GM21423 (cell line): Measurements from ENCODE around the gene MAMDC4.

Experiments used
- ATAC-seq: cut with Tn5 transposase; IDR thresholded peaks from one replicate; pipeline ENCODE4 v1.9.1; 2021; ENCODE audit warnings: mild to moderate bottlenecking, moderate library complexity; ENCODE audit not compliant: unreplicated experiment

Gene MAMDC4

DNA sequence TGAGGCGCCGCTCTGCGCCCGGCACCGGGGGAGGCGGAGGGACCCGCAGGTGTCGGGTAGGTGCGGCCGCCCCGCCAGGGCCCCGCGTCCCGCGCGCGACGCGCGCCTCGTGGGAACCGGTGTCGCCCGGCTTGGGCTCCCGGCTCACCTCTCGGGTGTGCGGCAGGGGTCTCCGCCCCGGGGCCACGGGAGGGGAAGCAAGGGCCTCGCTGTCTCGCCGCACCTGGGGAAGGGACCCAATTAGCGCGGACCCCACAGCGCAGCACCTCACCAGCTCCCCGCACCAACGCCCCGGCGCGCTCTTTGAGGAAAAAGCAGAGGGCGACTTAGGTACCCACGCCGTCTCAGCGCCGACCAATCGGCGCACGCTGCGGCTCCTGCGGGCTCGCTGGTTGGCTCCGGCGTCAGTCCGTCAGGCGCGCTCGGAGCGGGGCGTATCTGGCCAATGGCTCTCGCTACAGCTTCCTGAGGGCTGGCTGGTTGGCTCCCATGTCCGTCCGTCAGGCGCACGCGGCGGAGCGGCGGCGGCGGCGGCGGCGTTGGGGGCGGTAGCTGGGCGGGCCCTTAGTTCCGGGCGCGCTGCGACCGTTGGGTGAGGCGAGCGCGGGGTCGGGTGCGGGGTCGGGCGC, 33.9 kb downstream of the MAMDC4 start, which contains the start of gene TRAF2:
TRAF2 (plus strand) TSS at position 567 of the 629 bp plus-strand sequence. CDS start 12,225 bp downstream, outside the sequence.
- peak; percentile 74 for ATAC-seq

DNA sequence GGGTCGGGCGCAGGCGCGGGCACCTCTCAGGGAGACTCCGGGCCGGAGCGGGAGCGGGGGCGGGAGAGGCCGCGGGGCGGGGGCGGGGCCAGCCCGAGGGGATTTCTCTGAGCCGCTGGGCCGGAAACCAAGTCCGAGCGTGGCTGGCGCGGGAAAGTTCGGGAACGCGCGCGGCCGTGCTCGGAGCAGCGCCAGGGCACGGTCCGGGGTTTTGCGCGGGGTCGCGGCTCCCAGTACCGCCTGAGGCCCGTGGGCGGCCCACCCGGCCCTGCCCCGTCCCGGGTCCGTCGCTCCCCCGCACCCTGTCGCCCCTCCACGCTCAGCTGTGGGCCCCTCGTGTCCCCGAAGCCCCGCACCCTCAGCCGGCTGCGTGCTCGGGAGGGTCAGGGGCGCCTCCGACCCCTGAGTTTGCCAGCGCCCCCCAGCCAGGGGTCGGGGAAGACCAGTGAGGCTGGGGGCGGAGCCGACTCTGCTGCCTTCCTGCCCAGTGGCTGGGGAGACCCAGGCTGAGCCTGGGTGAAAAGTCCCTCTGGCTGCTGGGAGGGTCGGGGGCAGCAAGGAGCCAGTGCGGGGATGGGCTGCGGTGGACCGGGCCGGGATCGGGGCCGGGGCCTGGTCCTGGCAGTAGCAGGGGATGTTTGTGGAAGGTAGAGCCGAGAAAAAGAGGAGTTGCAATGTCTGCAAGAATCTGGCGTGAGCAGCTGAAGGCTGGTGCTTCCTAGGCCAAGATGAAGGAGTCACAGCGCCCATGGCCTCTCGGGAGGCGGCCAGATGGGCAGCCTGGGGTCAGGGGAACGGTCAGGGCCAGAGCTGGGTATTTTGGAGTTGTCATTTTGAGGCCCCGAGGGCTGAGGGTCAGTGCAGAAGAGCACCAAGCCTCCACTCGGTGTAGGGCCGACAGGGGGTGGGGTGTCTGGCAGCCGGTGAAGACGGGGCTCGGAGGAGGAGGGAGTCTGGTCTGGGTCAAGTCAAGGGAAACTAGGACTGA, 34.8 kb downstream of the MAMDC4 start:
- ATAC-seq, result peak; percentile 32

DNA sequence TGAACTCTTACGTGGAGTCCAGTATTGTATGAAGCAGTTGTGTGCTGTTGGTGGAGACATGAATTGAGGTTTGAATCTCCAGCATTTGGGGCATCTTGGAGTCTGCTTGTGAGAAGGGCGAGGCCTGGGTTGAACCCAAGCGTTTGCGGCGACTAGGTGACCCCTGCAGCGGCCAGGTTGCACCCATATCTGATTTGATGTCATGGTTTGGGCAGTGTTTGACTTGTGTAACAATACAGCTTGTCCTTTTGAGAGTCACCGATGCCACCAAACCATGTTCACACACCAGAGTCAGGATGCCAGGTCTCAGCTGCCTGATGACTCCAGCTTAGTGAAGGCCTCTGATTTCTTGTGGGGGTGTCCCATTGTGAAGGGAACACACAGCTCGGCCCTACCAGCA, 36.3 kb downstream of the MAMDC4 start:
- no peak for ATAC-seq

DNA sequence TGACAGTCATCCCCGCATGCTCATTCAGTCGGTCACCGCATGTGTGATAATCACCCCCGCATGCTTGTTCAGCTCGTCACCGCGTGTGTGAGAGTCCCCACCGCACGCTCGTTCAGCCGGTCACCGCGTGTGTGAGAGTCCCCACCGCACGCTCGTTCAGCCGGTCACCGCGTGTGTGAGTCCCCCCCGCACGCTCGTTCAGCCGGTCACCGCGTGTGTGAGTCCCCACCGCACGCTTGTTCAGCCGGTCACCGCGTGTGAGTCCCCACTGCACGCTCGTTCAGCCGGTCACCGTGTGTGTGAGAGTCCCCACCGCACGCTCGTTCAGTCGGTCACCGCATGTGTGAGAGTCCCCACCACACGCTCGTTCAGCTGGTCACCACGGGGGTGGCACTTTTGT, 37.7 kb downstream of the MAMDC4 start:
- no peak for ATAC-seq

DNA sequence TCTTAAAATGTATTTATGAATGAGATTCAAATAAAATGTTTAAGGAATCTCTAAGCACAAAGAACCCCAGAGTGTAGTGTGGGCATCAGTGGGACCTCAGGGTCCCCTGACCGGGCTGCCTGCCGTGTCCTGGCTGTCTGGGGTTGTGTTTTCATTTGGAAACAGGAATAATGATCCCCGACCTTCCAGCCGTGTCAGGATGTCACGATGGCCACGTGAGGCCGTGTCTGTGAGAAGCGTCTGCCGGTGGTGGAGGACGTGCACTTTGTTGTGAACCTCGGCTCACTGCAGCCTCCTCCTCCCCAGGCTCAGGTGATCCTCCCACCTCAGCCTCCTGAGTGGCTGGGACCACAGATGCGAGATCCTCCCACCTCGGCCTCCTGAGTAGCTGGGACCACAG, 38.5 kb downstream of the MAMDC4 start:
- ATAC-seq, result no peak

DNA sequence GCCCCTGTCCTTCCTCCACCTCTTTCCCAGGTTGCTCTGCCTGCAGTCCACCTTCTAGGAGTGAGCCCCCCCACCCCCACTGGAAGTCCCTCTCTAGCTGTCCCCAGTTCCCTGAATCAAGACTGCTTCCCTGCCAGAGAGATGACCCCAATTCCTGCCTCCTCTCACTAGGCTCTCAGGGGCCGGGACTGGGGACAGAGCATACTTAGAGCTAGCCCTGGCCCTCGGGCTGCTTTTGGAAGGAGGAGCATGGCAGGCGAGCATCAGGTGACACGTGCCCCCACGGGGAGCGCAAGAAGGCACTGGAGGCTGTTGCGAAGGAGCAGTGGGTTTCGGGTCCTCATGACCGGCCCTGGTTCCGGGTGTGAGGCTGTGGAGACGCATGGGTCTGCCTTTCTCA, 43.9 kb downstream of the MAMDC4 start:
- ATAC-seq, result no peak

DNA sequence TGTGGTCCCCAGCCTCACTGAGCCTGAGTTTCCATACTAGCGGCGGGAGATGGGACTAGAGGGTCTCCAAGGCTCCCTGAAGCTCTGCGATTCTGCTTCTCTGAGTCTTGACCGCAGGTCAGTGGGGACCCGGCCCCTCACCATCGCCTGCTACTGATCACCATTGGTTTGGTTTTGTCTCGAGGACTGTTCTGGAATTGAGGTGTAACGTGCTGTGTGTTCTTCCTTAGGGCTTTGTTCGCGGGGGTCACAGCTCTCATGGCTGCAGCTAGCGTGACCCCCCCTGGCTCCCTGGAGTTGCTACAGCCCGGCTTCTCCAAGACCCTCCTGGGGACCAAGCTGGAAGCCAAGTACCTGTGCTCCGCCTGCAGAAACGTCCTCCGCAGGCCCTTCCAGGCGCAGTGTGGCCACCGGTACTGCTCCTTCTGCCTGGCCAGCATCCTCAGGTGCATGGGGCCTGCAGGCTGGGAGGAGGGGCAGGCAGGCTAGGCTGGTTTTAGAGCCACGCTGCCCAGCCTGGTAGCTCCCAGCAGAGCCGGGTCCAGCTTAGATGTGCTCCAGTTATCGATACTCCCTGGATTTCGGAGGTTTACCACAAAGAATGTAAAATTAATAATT, 46.4 kb downstream of the MAMDC4 start:
- no peak for ATAC-seq

DNA sequence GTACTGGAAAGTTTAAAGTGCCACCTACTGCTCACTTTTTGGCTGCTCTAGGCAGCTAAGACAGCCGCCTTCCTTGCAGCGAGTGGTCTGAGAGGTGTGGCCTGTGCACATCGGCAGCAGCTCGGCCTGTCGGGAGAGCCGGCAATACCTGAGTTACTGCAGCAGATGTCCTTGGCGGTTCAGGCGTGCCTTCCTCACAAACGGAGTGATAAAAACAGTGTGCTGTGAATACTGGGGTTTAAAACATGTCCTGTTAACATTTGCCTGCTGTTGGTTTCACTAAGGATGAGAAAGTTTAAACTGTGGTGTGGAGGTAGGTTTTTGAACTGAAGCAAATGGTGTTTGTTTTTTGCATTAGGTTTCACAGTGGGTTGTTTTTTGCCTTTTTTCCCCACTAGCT, 47.0 kb downstream of the MAMDC4 start:
- no peak for ATAC-seq

DNA sequence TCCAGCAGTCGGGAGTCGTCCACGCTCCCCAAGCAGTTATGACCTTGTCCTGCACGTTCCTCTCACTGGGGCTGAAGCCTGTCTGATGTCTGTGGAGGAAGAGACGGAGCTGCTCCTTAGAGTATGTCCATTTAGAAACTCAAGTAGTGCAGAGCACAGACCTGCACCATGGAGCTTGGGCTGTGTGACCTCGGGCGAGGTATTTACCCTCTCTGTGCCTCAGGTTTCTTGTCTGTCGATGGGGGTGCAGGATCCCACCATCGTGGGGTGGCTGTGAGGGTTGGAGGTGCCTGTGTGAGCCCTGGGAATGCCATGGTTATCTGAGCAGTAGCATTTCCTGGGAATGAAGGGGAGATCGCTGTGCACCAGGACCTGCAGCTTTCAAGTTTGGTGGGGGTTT, 48.4 kb downstream of the MAMDC4 start:
- ATAC-seq, result no peak

DNA sequence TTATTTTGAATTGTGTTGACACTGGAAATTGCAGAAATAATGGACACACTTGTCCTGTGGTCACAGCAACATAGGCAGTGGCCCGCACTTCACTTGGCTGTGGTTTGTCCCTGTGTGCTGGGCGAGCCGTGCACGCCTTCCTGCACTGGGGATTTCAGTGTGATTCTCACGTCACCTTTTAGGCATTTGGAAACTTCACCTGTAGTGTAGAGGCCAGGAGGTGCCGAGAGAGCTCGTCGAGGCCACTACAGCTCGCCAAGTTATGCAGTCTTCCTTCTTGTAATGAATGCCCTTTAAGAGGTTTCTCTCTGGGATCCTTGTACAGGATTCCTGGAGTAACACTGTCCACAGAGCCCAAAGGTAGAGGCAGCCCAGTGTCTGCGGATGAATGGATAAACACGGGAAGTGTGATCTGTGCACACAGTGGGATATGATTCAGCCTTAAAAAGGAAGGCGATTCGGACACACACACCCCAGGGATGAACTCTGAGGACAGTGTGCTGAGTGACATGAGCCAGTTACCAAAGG, 48.9 kb downstream of the MAMDC4 start:
- no peak for ATAC-seq

DNA sequence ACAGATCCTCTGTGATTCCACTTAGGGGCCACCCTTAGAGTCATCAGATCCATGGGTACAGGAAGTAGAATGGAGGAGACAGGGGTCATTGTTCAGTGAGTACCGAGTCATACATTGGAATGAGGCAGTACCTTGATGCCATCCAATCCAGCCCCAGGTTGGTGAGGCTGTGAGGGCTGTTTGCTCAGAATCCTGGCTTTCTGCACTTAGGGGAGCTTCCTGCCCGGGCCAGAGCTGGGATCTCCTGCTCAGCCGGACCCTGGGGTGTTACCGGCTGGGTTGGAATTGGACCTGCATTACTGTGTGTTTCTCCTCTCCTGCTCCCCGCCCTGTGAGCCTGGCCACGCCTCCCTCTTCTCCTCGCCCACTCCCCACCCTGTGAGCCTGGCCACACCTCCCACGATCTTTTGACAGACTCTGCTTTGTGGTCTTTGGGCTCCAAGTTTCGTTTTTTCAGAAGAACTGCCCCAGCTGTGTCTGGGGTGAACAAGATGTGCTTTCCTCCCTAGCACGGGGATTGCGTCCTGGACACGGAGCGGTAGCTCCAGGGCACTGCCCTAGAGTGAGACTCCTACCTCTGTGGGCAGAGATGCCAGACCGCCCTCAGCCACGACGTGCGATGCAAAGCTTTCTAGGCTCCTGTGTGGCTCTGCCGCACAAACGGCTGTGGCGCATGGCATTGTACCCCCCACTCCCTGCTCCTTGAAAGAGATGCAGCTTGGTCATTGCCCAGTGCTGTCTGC, 49.5 kb downstream of the MAMDC4 start:
- peak; percentile 55 for ATAC-seq

DNA sequence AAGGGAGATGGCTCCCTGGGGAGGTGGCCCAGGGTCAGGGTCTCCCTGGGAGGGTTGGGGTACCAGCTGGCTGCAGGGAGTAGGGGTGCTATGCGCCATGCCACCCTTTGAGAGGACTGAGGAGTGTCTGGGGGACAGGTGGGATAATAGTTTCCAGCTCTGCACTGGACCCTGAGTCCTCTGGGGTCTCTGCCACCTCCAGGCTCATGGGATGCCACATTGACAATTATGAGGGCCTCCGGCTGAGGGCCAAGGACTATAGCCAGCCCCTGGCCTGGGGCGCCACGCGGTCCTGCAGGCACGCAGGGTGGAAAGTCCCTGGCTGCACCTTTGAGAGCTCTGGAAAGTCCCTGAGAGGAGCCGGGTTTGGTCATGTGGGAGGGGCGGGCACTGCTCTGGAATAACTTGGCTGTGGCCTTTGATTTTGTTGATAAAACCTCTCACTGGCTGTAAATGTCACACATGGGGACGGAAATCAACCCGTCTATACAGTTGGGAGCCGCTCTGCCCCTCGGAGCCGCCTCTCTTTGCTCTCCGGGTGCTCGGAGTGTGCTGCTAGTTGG, 50.2 kb downstream of the MAMDC4 start:
- peak; percentile 49 for ATAC-seq

DNA sequence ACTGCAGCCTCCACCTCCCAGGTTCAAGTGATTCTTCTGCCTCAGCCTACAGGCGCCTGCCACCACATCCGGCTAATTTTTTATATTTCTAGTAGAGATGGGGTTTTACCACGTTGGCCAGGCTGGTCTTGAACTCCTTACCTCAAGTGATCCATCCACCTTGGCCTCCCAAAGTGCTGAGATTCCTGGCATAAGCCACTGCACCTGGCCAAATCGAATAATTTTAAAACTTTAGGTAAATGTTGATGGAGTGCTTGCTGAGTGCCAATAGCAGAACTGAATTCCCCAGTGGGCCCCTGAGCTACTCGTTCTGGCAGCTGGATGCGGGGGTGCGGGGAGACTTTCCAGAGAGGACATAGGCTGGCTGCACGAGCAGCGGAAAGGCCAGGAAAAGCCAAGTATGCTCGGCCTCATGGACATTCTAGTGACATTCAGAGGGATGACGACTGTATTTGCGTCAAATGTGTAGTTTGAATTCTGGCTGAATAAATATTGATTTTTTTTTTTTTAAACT, 51.0 kb downstream of the MAMDC4 start:
- ATAC-seq, result no peak

DNA sequence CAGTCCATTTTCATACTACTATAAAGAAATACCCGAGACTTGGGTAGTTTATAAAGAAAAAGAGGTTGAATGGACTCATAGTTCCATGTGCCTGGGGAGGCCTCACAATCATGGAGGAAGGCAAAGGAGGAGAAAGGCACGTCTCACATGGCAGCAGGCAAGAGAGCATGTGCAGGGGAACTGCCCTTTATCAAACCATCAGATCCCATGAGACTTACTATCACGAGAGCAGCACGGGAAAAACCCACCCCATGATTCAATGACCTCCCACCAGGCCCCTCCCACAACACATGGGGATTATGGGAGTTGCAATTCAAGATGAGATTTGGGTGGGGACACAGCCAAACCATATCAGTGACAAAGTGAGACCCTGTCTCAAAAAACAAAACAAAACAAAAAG, 54.1 kb downstream of the MAMDC4 start:
- no peak for ATAC-seq

DNA sequence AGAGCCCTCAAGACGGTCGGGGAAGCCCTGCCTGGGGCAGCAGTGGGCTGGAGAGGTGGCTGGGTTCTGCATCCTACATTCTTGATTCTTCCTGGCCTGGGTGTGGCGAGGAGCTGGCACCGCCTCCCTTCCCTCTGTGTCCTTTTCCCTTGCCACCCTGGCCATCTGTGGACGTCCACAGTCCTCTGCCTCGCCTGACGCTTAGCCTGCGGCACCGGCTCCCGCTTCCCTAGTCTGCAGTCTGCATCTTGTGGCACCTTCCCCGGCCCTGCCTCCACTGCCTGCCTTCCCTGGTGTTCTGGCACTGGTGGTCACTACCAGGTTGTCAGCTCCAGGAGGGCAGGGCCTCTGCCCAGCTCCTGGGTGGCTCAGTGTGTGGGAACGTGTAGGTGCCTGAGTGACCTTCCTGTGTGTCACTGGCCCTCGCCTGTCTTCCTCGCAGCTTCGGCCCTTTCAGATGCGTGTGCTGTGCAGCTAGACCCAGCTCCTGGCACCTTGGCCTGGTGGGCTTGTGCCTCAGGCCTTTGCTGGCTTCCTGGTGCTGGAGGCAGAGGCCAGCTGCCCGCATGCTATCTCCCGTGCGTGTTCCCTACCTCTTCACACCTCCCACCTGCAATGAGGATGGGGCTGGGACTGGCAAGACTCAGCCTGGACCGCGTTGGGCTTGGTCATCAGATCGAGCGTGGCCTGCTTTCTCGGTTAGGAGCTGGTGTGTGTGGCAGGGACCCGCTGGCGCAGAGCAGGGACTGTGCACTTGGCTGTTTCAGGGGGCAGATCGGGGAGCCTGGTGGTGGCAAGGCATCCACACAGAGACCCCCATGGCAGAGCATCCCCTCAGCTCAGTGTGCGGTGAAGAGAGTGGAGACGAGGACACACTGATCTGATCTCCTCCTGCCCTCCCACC, 55.1 kb downstream of the MAMDC4 start:
- ATAC-seq, result no peak
